ENCODE measurements around the gene CKS1B. TPM values are rescaled to one million over a fixed set of nuclear protein-coding genes. Genes with fewer than 3 reads are reported as not detected.

The CKS1B gene
- total and polyA plus RNA-seq, 9 of the 15 experiments (the other 6 are each of a cell fraction or from before 2014, with no cell fraction given), result 215 to 1,103 (median 460) TPM

- TF ChIP-seq ELF4 (CRISPR knock-in tag; IDR thresholded peaks at IDR 0.05) (no peak), AFF4 (CRISPR knock-in tag; IDR thresholded peaks at IDR 0.05) (peak; percentile 35; the same call in 1 of the 2 replicates), TEAD4 (IDR thresholded peaks at IDR 0.05; ENCODE audit: low read length) (0 out of 2 replicates have a peak, but pooled peaks have one; percentile 9), TEAD4 (CRISPR knock-in tag; IDR thresholded peaks at IDR 0.05; ENCODE audit: borderline replicate concordance) (no peak), KLF16 (IDR thresholded peaks at IDR 0.05) (no peak; the same call in 1 of the 2 replicates), ZNF584 (CRISPR knock-in tag; IDR thresholded peaks at IDR 0.05; ENCODE audit: low read depth) (no peak), CHD1 (IDR thresholded peaks at IDR 0.05; ENCODE audit: low read length) (peak; percentile 75), CEBPZ (IDR thresholded peaks at IDR 0.05; ENCODE audit: borderline replicate concordance, low read depth, low read length) (no peak), IRF1 (CRISPR knock-in tag; IDR thresholded peaks at IDR 0.05; ENCODE audit: borderline replicate concordance) (0 out of 2 replicates have a peak, but pooled peaks have one; percentile 15), HDAC1 (IDR thresholded peaks at IDR 0.05) (no peak), ZNF609 (CRISPR knock-in tag; IDR thresholded peaks at IDR 0.05; ENCODE audit: borderline replicate concordance) (no peak), STAG1 (CRISPR knock-in tag; IDR thresholded peaks at IDR 0.05; ENCODE audit: borderline replicate concordance) (no peak), CBX1 (IDR thresholded peaks at IDR 0.05; ENCODE audit: low read depth) (no peak), CBX3 (IDR thresholded peaks at IDR 0.05; ENCODE audit: borderline replicate concordance in 1 of 2, low read length in 2 of 2) (no peak), SIN3A (IDR thresholded peaks at IDR 0.05; ENCODE audit: borderline replicate concordance in 2 of 2, control insufficient read depth in 1 of 2, low read depth in 2 of 2, low read length in 2 of 2) (peak in 1 of 2 experiments; percentile 29; a peak in 1 of 4 replicates)
Observed at GRCh38 chr1:155001425-155001674, 26.9 kb downstream of the CKS1B start (continued).
